ENCODE measurements around the gene CCDC93. TPM values are rescaled to one million over a fixed set of nuclear protein-coding genes. Genes with fewer than 3 reads are reported as not detected.

The CCDC93 gene
- total RNA-seq, 2 donors from 2014 or later, result 11.0 to 21.7 TPM

DNA sequence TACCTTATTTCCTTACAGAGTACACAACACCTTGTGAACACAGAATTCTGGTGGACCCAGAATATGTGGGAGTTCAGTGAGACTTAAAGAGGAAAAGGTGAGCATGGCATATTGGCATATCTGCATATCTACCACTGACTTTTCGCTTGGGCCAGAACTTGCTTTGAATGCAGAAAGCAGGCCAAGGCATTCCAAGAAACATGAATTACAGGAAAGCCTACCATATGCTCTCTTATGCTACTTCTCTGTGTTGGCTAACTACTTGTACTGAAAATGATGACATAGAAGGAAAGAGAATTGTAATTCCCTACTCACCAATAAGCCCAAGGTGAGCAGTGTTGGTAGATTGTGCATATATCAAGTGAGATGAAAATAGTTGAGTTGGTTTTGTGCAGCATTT, 31.4 kb upstream of the CCDC93 start:
- Histone ChIP-seq H3K9me3 (no peaks in the 10 kb centered on the region), H3K36me3 (no peaks in the 10 kb centered on the region), H3K4me3 (no peak overlapping the region), H3K27ac (no peak overlapping the region), H3K27me3 (replicated peaks; ENCODE audit: insufficient read depth) (peaks cover 5% of the 10 kb centered on the region), H3K4me1 (ENCODE audit: control insufficient read depth in 1 of 2, low read depth in 2 of 2) (no peaks in the 10 kb centered on the region)
- ATAC-seq (ENCODE audit: insufficient number of reproducible peaks, low FRiP score, low read depth) (no peak), DNase-seq (ENCODE audit: low spot score) (no peak)
- TF ChIP-seq, protein P1, sequence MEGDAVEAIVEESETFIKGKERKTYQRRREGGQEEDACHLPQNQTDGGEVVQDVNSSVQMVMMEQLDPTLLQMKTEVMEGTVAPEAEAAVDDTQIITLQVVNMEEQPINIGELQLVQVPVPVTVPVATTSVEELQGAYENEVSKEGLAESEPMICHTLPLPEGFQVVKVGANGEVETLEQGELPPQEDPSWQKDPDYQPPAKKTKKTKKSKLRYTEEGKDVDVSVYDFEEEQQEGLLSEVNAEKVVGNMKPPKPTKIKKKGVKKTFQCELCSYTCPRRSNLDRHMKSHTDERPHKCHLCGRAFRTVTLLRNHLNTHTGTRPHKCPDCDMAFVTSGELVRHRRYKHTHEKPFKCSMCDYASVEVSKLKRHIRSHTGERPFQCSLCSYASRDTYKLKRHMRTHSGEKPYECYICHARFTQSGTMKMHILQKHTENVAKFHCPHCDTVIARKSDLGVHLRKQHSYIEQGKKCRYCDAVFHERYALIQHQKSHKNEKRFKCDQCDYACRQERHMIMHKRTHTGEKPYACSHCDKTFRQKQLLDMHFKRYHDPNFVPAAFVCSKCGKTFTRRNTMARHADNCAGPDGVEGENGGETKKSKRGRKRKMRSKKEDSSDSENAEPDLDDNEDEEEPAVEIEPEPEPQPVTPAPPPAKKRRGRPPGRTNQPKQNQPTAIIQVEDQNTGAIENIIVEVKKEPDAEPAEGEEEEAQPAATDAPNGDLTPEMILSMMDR (IDR thresholded peaks at IDR 0.05), result no peak

DNA sequence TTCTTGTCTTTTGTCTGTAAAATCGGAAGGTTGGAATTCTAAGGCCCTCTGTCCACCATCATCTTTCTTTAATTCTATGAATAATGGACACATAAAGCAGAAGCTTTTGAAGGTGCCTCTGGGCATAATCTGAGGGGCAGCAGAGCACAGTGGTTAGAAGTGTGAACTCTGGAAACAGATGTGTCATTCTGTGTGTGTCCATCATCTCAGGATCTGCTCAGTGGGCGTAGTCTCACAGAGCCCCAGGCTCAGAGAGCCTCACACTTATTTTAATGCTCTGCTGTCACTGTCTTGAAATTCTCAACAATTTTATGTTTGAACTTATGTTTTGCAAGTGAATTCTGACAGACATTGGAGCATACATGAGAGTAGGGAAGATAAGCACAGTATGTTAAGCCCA, 31.0 kb upstream of the CCDC93 start:
- H3K27ac ChIP-seq, result no peak overlapping the region
- TF ChIP-seq, protein P1 (IDR thresholded peaks at IDR 0.05), result no peak
- no peaks in the 10 kb centered on the region for H3K9me3 ChIP-seq
- DNase-seq (ENCODE audit: low spot score) (no peak), ATAC-seq (ENCODE audit: insufficient number of reproducible peaks, low FRiP score, low read depth) (no peak)
- no peak overlapping the region for H3K4me3 ChIP-seq
- H3K4me1 ChIP-seq (ENCODE audit: control insufficient read depth in 1 of 2, low read depth in 2 of 2), result no peaks in the 10 kb centered on the region
- peaks cover 5% of the 10 kb centered on the region for H3K27me3 ChIP-seq (replicated peaks; ENCODE audit: insufficient read depth)
- H3K36me3 ChIP-seq, result no peaks in the 10 kb centered on the region

DNA sequence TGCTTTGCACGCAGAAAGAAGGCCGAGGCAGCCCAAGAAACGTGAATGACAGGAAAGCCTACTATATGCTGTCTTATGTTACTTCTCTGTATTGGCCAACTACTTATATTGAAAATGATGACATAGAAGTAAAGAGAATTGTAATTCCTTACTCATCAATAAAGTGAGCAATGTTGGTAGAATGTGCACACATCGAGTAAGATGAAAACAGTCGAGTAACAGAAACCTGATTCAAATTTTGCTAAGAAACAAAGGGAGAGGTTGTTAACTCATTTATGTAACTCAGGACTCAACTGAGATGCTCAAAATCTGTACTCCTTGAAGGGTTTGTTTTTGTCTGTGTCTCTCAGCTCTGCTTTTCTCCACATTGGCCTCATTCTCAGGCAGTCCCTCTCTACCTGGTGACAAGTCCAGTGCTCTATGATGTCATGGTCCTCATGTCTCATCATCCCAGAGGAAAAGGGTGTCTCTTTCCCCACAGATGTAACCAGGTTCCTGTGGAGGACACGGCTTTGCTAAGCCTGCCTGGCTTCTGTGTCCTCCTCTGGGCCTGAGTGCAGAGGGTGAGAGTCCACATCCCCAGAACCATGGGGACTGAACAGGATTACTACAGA, 30.3 kb upstream of the CCDC93 start:
- no peak for ATAC-seq (ENCODE audit: insufficient number of reproducible peaks, low FRiP score, low read depth)
- H3K27me3 ChIP-seq (replicated peaks; ENCODE audit: insufficient read depth), result peaks cover 3% of the 10 kb centered on the region
- TF ChIP-seq, protein P1 (IDR thresholded peaks at IDR 0.05), result no peak

DNA sequence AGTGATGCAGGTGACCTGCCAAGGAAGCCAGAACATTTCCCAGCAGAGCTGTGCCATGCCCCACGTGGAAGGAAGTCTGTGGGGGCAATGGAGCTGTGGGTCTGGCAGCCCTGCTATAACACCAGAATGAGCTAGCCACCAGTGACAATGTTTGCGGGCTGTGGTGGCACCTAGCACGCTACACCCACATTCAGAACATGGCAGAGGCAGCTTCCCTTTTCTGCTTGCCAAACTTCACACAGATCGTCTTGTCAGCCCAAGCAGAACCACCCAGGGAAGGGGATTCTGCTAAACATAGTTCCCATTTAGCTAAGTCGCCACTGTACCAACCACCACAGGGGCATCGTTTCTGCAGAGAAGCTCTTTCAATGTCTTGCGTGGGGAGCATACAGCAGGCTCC, 27.0 kb upstream of the CCDC93 start:
- no peak for ATAC-seq (ENCODE audit: insufficient number of reproducible peaks, low FRiP score, low read depth)
- no peak for DNase-seq (ENCODE audit: low spot score)

More for the DNA sequence above, 30.3 kb upstream of the CCDC93 start:
- Histone ChIP-seq H3K4me3 (no peak overlapping the region), H3K36me3 (no peaks in the 10 kb centered on the region), H3K9me3 (no peaks in the 10 kb centered on the region), H3K4me1 (ENCODE audit: control insufficient read depth in 1 of 2, low read depth in 2 of 2) (no peaks in the 10 kb centered on the region), H3K27ac (no peak overlapping the region)
- no peak for DNase-seq (ENCODE audit: low spot score)

DNA sequence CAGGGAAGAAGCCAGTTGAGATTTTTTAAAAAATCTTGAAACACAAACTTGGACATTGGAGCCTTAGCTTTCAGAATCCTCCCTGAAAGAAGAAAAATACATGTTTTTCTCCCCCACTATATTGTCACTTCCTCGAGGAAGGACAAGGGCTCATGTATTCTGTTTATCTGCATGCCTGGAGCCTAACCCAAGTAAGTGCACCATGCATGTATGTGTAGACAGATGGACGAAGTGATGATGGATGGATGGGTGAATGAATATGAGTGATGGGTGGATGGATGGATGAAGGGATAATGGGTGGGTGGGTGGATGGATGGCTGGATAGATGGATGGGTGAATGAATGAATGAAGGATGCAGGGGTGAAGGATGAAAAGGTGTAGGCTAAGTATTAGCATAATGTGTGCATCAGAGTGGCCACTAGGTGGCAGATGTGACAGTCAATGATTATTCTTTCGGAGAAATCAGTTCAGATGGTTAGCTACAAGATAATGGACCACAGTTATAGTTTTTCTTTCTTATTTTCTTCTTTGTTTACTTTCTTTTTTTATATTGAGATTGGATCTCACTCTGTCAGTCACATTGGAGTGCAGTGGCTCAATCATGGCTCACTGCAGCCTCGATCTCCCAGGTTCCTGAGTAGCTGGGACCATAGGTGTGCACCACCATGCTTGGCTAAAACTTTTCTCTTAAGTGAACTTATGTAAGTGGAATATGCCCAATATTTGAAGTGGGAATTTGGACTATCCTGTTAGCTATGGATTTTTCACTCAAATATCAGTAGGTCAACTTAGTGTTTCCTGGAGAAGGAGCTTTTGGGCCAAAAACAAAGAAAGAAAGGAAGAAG, 18.5 kb upstream of the CCDC93 start:
- Histone ChIP-seq H3K4me3 (no peak overlapping the region), H3K27me3 (replicated peaks; ENCODE audit: insufficient read depth) (no peaks in the 10 kb centered on the region), H3K4me1 (ENCODE audit: control insufficient read depth in 1 of 2, low read depth in 2 of 2) (no peaks in the 10 kb centered on the region), H3K36me3 (no peaks in the 10 kb centered on the region), H3K9me3 (peaks cover 10% of the 10 kb centered on the region), H3K27ac (no peak overlapping the region)
- TF ChIP-seq, protein P1 (IDR thresholded peaks at IDR 0.05), result peak; percentile 71
- ATAC-seq (ENCODE audit: insufficient number of reproducible peaks, low FRiP score, low read depth) (no peak), DNase-seq (ENCODE audit: low spot score) (no peak)

More for the DNA sequence above, 27.0 kb upstream of the CCDC93 start:
- H3K27ac ChIP-seq, result no peak overlapping the region
- peaks cover 6% of the 10 kb centered on the region for H3K9me3 ChIP-seq
- H3K27me3 ChIP-seq (replicated peaks; ENCODE audit: insufficient read depth), result no peaks in the 10 kb centered on the region
- no peaks in the 10 kb centered on the region for H3K4me1 ChIP-seq (ENCODE audit: control insufficient read depth in 1 of 2, low read depth in 2 of 2)
- TF ChIP-seq, protein P1 (IDR thresholded peaks at IDR 0.05), result no peak
- H3K4me3 ChIP-seq, result no peak overlapping the region
- no peaks in the 10 kb centered on the region for H3K36me3 ChIP-seq
